OCI-LY7 (cell line): Measurements from ENCODE around the gene DNAH3. TPM values are rescaled to one million over a fixed set of nuclear protein-coding genes. Genes with fewer than 3 reads are reported as not detected.

Source experiments
- BruUV-seq: library from RNA; stranded (reverse); fragments of 400-500 nt; replicated peaks from 2 replicates; lab custom pipeline; 2021; lab: Mats Ljungman, UMichigan
- CTCF ChIA-PET: fragments of 300-600 bp; sonication (Branson Sonifier 250); formaldehyde crosslinking; loops from one replicate; lab custom pipeline; 2022; ENCODE audit warnings: antibody characterized with exemption; ENCODE audit not compliant: unreplicated experiment; lab: Charles Lee
- POLR2A ChIA-PET: fragments of 300-600 bp; sonication (Branson Sonifier 250); formaldehyde crosslinking; loops from one replicate; lab custom pipeline; 2022; ENCODE audit warnings: antibody characterized with exemption; lab: Charles Lee
- DNase-seq: peaks from one replicate; pipeline ENCODE4 v3.0.0-alpha.2; 2015; ENCODE audit warnings: low spot score
- H2AFZ ChIP-seq: fragments of 200-600 bp; sonication (generic), shearing (Covaris generic); 2 replicates; pipeline ENCODE4 v1.6.1; 2014; ENCODE audit warnings: mild to moderate bottlenecking, antibody characterized with exemption, low read length, moderate library complexity
- H3K27ac ChIP-seq: fragments of 200-600 bp; sonication (generic); 2 replicates; pipeline ENCODE4 v1.5.1; 2014; ENCODE audit warnings: mixed run types, low read depth, mild to moderate bottlenecking, moderate library complexity, low read length, inconsistent platforms; ENCODE audit not compliant: poor library complexity, severe bottlenecking
- H3K36me3 ChIP-seq: fragments of 200-600 bp; sonication (generic); 2 replicates; pipeline ENCODE4 v1.6.1; 2014; ENCODE audit warnings: mild to moderate bottlenecking, antibody characterized with exemption, low read length, moderate library complexity, mixed read lengths; ENCODE audit not compliant: insufficient read depth
- H3K4me1 ChIP-seq: fragments of 200-600 bp; sonication (generic); 2 replicates; pipeline ENCODE4 v1.5.1; 2014; ENCODE audit warnings: mild to moderate bottlenecking, low read length; ENCODE audit not compliant: insufficient read depth, poor library complexity, severe bottlenecking
- H3K4me2 ChIP-seq: fragments of 200-600 bp; sonication (generic); 2 replicates; pipeline ENCODE4 v1.6.1; 2014; ENCODE audit warnings: mild to moderate bottlenecking, low read length
- H3K4me3 ChIP-seq: fragments of 200-600 bp; sonication (generic); 2 replicates; pipeline ENCODE4 v1.5.1; 2014; ENCODE audit warnings: mild to moderate bottlenecking, low read depth, low read length; ENCODE audit not compliant: poor library complexity, severe bottlenecking
- H3K79me2 ChIP-seq: fragments of 200-600 bp; sonication (generic); 2 replicates; pipeline ENCODE4 v1.6.1; 2016; ENCODE audit warnings: low read depth, mild to moderate bottlenecking, low read length, moderate library complexity, mixed read lengths; ENCODE audit not compliant: insufficient read depth
- H3K9me2 ChIP-seq: fragments of 200-600 bp; sonication (generic); 2 replicates; pipeline ENCODE4 v1.6.1; 2016; ENCODE audit warnings: mild to moderate bottlenecking, low read length, mixed read lengths; ENCODE audit not compliant: insufficient read depth
- H3K9me3 ChIP-seq: fragments of 200-600 bp; sonication (generic); 2 replicates; pipeline ENCODE4 v1.6.1; 2014; ENCODE audit warnings: mild to moderate bottlenecking, mixed run types, low read length, mixed read lengths
- H4K20me1 ChIP-seq: fragments of 200-600 bp; sonication (generic); 2 replicates; pipeline ENCODE4 v1.6.1; 2014; ENCODE audit warnings: mild to moderate bottlenecking, antibody characterized with exemption, low read length, moderate library complexity, mixed read lengths; ENCODE audit not compliant: insufficient read depth
- intact Hi-C: fragments of 100-400 bp; cut with micrococcal nuclease; formaldehyde crosslinking; loops from one replicate; pipeline ENCODE4 v1.10.0; 2022; ENCODE audit not compliant: unreplicated experiment
- total RNA-seq, 2 experiments: library from RNA; depleted of rRNA in 1 of 2; stranded (reverse); fragments of >200 nt in 1 of 2; shearing (Covaris generic) in 1 of 2; gene quantifications; 2 replicates each; pipeline ENCODE4 v1.2.3, GENCODE V29; 2014 to 2022
- TF ChIP-seq, protein P1 (sequence below): fragments of 200-600 bp; sonication (generic); conservative IDR thresholded peaks from 2 replicates; pipeline ENCODE4 v1.5.1; 2014; ENCODE audit warnings: mild to moderate bottlenecking, antibody characterized with exemption, low read length, moderate library complexity, mixed read lengths

Gene DNAH3
- total RNA-seq, 2 experiments from 2014 or later = not detected

DNA sequence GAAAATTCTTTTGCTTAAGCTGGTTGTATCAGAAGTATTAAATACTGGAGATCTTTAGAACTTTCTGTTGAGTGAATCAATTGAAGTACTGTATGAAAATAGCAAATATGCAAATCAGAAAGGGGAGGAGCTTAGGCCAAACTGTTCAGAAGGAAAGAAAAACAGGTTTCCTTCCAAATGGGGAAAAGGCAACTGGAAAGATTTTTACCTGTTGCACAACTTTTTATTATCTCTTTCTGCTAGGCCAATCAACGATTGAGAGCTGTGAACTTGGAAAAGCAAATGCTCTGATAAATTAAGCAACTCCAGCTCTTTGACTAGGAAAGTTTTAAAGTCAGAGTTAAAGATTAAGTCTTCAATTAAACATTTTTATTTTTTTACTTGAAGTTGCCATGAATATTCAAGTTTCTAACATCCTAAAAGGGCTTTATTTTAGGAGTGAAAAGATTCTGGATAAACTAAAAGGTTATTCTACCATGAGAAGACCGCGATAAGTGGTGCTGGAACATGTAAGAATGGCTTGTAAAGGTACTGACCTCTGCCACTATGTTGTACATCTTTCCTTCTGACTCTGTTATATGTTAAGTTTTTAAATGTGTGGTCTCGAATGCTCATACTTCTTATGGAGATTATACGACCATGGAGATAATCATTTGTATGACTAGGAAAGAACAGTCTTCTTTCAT, 266.9 kb downstream of the DNAH3 start:
- Histone ChIP-seq H3K4me1 (no peaks in the 10 kb centered on the region), H4K20me1 (no peaks in the 10 kb centered on the region), H3K27ac (no peak overlapping the region), H3K36me3 (0 out of 2 replicates have a peak, but pooled peaks cover 12% of the 10 kb centered on the region), H3K4me2 (no peak overlapping the region), H3K9me3 (no peaks in the 10 kb centered on the region), H3K4me3 (no peak overlapping the region), H2AFZ (no peak overlapping the region), H3K79me2 (no peaks in the 10 kb centered on the region), H3K9me2 (no peaks in the 10 kb centered on the region)
- no TSS peak for BruUV-seq
- no peak for DNase-seq
- intact Hi-C loops = no loop called here
- TF ChIP-seq, protein P1, sequence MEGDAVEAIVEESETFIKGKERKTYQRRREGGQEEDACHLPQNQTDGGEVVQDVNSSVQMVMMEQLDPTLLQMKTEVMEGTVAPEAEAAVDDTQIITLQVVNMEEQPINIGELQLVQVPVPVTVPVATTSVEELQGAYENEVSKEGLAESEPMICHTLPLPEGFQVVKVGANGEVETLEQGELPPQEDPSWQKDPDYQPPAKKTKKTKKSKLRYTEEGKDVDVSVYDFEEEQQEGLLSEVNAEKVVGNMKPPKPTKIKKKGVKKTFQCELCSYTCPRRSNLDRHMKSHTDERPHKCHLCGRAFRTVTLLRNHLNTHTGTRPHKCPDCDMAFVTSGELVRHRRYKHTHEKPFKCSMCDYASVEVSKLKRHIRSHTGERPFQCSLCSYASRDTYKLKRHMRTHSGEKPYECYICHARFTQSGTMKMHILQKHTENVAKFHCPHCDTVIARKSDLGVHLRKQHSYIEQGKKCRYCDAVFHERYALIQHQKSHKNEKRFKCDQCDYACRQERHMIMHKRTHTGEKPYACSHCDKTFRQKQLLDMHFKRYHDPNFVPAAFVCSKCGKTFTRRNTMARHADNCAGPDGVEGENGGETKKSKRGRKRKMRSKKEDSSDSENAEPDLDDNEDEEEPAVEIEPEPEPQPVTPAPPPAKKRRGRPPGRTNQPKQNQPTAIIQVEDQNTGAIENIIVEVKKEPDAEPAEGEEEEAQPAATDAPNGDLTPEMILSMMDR = no peak
- ChIA-PET POLR2A (interaction anchor here (1.3 kb wide), 1 partner anchor 8 kb away, joined by 3 read pairs; no protein-coding TSS in a partner anchor), CTCF (no interaction called here)

Other genes with a start within 250 kb of the DNAH3 start
- gene LDAF1, start 7.8 kb upstream of the DNAH3 start, total RNA-seq (2014; rRNA removed; shearing (Covaris generic)) = 5.4 and 5.8 TPM in 2 replicates
- gene LDAF1, start 7.8 kb upstream of the DNAH3 start, total RNA-seq (2022) = 6.7 and 8.8 TPM in 2 replicates
- not detected in 2 replicates for gene ZP2, start 60.7 kb upstream of the DNAH3 start, total RNA-seq (2014; rRNA removed; shearing (Covaris generic))
- not detected in 2 replicates for gene ZP2, start 60.7 kb upstream of the DNAH3 start, total RNA-seq (2022)
- gene ANKS4B, start 82.9 kb upstream of the DNAH3 start, total RNA-seq (2014; rRNA removed; shearing (Covaris generic)) = not detected in 2 replicates
- gene ANKS4B, start 82.9 kb upstream of the DNAH3 start, total RNA-seq (2022) = not detected in 2 replicates
- gene CRYM, start 127.4 kb upstream of the DNAH3 start, total RNA-seq (2014; rRNA removed; shearing (Covaris generic)) = 0.18 and 0.28 TPM in 2 replicates
- gene CRYM, start 127.4 kb upstream of the DNAH3 start, total RNA-seq (2022) = 0.23 and 0.70 TPM in 2 replicates